ENCODE data around the gene CSF2. TPM values are rescaled to one million over a fixed set of nuclear protein-coding genes. Genes with fewer than 3 reads are reported as not detected.
A peak's percentile ranks its signal among the peaks of the same experiment; 100 is the strongest.

The CSF2 gene
- total RNA-seq, 1 donor from 2014 or later: not detected

DNA sequence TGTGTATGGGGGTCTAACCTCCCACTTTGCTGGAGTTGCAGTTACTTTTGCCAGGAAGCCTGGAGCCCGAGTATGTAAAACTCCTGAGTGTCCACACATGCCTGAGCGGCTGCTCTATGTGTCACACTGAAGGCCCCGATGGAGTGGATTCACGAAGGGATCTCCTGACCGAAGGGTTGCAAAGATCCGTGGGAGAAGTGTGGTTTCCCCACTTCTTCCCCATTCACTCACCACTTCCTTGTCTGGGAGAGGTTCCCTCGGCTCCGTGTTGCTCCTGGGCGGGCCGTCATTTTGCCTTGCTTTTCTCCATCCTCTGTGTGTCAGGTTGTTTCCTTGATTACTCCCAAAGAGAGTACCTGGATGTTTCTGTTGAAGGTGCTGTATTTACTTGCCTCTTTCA lies 29.4 kb upstream of the CSF2 start:
- no peaks in the 10 kb centered on the region for H3K36me3 ChIP-seq
- no peaks in the 10 kb centered on the region for H3K9me3 ChIP-seq
- H3K27me3 ChIP-seq: no peaks in the 10 kb centered on the region
- TF ChIP-seq POLR2AphosphoS5 (IDR thresholded peaks at IDR 0.05; ENCODE audit: insufficient read depth in 1 of 2, low read depth in 1 of 2) (no peak), POLR2A (IDR thresholded peaks at IDR 0.05) (no peak)
- TF ChIP-seq, protein P1, sequence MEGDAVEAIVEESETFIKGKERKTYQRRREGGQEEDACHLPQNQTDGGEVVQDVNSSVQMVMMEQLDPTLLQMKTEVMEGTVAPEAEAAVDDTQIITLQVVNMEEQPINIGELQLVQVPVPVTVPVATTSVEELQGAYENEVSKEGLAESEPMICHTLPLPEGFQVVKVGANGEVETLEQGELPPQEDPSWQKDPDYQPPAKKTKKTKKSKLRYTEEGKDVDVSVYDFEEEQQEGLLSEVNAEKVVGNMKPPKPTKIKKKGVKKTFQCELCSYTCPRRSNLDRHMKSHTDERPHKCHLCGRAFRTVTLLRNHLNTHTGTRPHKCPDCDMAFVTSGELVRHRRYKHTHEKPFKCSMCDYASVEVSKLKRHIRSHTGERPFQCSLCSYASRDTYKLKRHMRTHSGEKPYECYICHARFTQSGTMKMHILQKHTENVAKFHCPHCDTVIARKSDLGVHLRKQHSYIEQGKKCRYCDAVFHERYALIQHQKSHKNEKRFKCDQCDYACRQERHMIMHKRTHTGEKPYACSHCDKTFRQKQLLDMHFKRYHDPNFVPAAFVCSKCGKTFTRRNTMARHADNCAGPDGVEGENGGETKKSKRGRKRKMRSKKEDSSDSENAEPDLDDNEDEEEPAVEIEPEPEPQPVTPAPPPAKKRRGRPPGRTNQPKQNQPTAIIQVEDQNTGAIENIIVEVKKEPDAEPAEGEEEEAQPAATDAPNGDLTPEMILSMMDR (IDR thresholded peaks at IDR 0.05): no peak
- intact Hi-C loops (cut with DNase I): no loop called here
- no peak overlapping the region for H3K27ac ChIP-seq
- H3K4me1 ChIP-seq: no peaks in the 10 kb centered on the region
- H3K4me3 ChIP-seq: no peak overlapping the region
- DNase-seq (ENCODE audit: extremely low spot score in 2 of 2): peak in 1 of 2 donors; percentile 82

DNA sequence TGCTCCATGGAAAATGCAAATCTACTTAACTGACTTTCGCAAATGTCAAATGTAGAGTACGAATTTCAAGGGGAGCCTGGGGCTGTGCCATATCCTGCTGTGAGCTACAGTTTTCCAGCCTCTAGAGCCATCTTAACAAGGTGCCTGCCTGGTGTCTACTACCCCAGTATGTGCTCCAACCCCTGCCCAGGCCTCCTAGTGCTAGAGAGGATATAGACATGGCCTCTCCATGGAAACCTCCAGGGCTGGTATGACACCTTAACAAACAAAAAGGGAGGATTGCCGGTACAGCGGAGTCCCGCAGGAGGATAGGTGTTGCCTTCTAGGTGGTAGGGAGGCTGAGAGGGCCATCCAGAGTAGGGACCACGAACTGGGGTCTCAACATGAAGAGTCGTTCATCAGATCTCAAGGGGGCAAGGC lies 26.7 kb upstream of the CSF2 start:
- Histone ChIP-seq H3K4me3 (no peak overlapping the region), H3K9me3 (no peaks in the 10 kb centered on the region), H3K27ac (no peak overlapping the region), H3K36me3 (no peaks in the 10 kb centered on the region), H3K27me3 (no peaks in the 10 kb centered on the region), H3K4me1 (no peaks in the 10 kb centered on the region)
- TF ChIP-seq POLR2A (IDR thresholded peaks at IDR 0.05): no peak
- intact Hi-C loops (cut with DNase I): no loop called here
- DNase-seq (ENCODE audit: extremely low spot score in 2 of 2): no peak

DNA sequence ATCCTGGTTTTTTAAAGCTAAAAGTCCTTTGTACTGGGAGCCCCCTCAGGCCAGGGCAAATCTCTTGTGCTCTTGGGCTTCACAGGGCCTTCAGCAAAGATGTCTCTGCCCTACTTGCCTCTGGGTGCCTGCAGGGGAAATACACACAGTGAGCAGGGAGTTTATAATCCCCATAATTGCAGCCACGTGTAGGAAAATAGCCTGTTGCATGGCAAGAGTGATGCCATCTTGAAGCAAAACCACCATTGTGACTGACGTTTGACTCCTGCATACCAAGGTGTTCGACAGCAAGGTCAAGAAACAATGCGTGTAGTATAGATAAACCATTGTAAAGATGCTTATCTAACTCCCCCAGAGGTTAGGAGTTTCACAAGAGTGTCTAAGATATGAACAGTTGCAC lies 24.5 kb upstream of the CSF2 start:
- no peak for DNase-seq (ENCODE audit: extremely low spot score in 2 of 2)
- intact Hi-C loops (cut with DNase I): no loop called here

DNA sequence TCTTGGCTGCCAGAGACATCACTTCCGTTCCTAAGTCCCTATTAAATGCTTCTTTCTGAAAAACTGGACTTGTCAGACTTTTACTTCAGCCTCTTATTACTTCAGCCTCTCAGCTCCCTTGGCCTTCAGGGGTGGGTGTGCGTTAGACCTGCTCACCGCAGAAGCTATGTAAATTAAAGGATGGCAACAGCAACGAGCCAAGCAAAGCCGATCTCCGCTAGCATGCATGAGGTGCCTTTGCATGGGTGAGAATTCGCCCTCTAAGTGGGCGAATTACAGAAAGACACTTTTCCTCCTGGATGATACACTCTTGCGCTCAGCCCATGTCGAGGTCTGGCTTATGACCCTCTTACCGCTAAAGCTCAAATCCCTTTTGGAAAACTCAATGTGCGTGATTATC lies 24.0 kb upstream of the CSF2 start:
- no peak for DNase-seq (ENCODE audit: extremely low spot score in 2 of 2)
- no peak overlapping the region for H3K27ac ChIP-seq
- no peaks in the 10 kb centered on the region for H3K4me1 ChIP-seq
- H3K27me3 ChIP-seq: no peaks in the 10 kb centered on the region
- no peaks in the 10 kb centered on the region for H3K9me3 ChIP-seq
- no peak for TF ChIP-seq POLR2AphosphoS5 (IDR thresholded peaks at IDR 0.05; ENCODE audit: insufficient read depth in 1 of 2, low read depth in 1 of 2)
- TF ChIP-seq, protein P1 (IDR thresholded peaks at IDR 0.05): no peak
- no peak for TF ChIP-seq POLR2A (IDR thresholded peaks at IDR 0.05)
- no peak overlapping the region for H3K4me3 ChIP-seq
- intact Hi-C loops (cut with DNase I): no loop called here
- H3K36me3 ChIP-seq: no peaks in the 10 kb centered on the region

More for the DNA sequence above, 24.5 kb upstream of the CSF2 start:
- no peak for TF ChIP-seq POLR2AphosphoS5 (IDR thresholded peaks at IDR 0.05; ENCODE audit: insufficient read depth in 1 of 2, low read depth in 1 of 2)
- TF ChIP-seq POLR2A (IDR thresholded peaks at IDR 0.05): no peak
- TF ChIP-seq, protein P1 (IDR thresholded peaks at IDR 0.05): no peak
- Histone ChIP-seq H3K36me3 (no peaks in the 10 kb centered on the region), H3K27ac (no peak overlapping the region), H3K4me1 (no peaks in the 10 kb centered on the region), H3K4me3 (no peak overlapping the region), H3K9me3 (no peaks in the 10 kb centered on the region), H3K27me3 (no peaks in the 10 kb centered on the region)

DNA sequence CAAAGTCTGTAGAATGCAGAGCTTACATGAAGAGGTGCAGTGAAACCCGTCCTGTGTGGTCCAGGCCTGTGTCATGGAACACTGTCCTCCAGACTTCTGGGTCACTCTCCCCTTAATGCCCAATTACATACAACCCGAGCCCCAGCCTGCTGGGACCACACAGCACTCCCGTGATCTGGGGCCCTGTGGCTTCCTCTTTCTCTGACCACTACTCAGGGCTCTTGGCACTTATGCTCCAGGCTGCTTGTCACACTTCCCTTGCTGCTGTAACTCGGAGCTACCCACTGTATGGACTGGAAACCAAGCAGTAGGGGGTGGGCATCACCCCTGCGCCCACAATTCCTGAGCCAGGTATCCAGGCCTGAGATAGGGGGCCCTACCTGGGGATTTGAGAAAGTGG lies 23.5 kb upstream of the CSF2 start:
- intact Hi-C loops (cut with DNase I): no loop called here
- Histone ChIP-seq H3K4me3 (no peak overlapping the region), H3K9me3 (no peaks in the 10 kb centered on the region), H3K36me3 (no peaks in the 10 kb centered on the region), H3K27me3 (no peaks in the 10 kb centered on the region), H3K4me1 (no peaks in the 10 kb centered on the region), H3K27ac (no peak overlapping the region)
- no peak for DNase-seq (ENCODE audit: extremely low spot score in 2 of 2)
- TF ChIP-seq POLR2AphosphoS5 (IDR thresholded peaks at IDR 0.05; ENCODE audit: insufficient read depth in 1 of 2, low read depth in 1 of 2) (no peak), POLR2A (IDR thresholded peaks at IDR 0.05) (no peak)
- TF ChIP-seq, protein P1 (IDR thresholded peaks at IDR 0.05): no peak
